ENCODE results near the gene CSN1S1.

CSN1S1 gene

GRCh38 chr4:69991016-69991415 is 60.1 kb downstream of the CSN1S1 start:
- no peak for DNase-seq (ENCODE audit: low read depth in 2 of 2)

- DNase-seq (ENCODE audit: low read depth in 2 of 2), result no peak
Observed at GRCh38 chr4:69994782-69995181, 63.9 kb downstream of the CSN1S1 start.

- DNase-seq (ENCODE audit: low read depth in 2 of 2), result no peak
Observed at GRCh38 chr4:69995526-69996016, 64.7 kb downstream of the CSN1S1 start, which contains the start of gene STATH. Gene STATH, plus strand, starts transcription at chr4:69995966. Its CDS starts 2,472 bp downstream, at chr4:69998438.

Data from stimulated activated CD8-positive, alpha-beta memory T cell treated with anti-CD3 and anti-CD28 coated beads, Interleukin-2, amount 100 ng/mL, for 1 hour (primary cell).